NCI-H2081 treated with DMSO at 0.1 percent for 48 hours (cell line): ENCODE results near the gene SEC11A.
"Not testable (repeated sequence)": the region's sequence is repeated elsewhere in the genome, so short reads cannot be mapped to it uniquely, and the experiment has no call there.

Experiments used
- DNase-seq: peaks from one replicate; lab custom pipeline; 2025; lab: John Stamatoyannopoulos, UW

SEC11A gene

DNA sequence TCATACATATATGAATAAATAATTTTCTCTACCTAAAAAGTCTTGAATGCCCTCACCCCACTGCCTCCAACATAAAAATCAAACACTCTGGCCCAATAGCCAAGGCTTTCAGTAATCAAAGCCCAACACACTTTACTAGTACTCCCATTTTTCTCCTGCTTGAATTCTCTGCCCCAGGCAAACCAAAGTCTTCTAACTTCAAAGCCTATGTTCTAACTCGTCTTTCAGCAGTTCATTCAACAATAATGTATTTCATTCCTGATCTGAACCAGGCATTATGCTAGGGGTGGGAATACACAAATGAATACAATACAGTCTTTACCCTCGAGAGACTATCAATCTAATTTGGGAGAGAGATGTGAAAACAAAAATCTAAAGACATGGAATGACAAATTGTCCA is 21.1 kb upstream of the SEC11A start:
- no peak for DNase-seq

GRCh38 chr15:84736375-84736774 is 20.4 kb upstream of the SEC11A start:
- DNase-seq, result no peak

DNA sequence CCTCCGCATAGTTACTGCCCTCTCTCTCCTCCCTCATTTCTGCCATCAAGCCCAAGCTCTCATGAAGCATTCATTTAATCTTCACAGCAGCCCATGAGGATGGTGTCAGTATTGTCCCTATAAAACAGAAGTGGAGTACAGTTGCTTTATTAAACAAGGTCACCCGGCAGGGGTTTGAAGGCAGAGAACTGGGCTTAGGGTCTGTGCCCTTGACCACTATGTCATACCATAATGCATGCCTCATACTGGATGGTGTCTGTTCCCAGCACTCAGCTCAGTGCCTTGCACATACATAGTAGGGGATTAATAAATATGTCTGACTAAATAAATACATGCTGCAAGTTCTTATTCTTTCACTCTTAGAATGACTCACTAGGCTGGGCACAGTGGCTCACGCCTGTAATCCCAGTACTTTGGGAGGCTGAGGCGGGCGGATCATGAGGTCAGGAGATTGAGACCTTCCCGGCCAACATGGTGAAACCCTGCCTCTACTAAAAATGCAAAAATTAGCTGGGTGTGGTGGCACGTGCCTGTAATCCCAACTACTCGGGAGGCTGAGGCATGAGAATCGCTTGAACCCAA is 19.6 kb upstream of the SEC11A start:
- DNase-seq, result not testable (repeated sequence)

DNA sequence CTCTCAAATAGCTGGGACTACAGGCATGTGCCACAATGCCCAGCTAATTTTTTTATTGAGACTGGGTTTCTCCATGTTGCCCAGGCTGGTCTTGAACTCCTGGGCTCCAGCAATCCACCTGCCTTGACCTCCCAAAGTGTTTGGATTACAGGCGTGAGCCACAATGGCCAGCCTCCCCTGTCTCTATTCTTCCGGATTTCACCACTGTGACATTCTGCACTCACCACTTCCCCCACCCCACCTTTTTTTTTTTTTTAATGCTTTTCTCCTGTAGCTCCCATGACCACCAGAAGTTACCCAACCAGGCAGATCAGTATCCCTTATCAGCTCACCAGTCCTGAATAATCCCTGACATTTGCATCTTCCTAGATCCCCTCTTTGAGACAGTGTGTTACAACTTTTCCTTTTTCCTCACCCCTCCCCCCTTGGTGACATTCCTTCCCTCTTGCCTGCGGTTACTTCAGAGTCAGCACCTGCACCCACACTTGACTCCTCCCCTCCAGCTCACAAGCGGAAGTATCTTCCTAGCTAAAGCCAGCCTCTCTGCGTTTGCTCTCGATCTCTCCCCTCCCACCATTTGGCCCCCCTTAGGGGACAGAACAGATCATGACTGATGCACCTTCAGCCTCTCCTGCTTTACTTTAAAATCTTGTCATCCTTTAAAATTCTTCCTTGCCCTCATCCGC is 19.0 kb upstream of the SEC11A start:
- DNase-seq, result no peak

- DNase-seq, result no peak
Measured at GRCh38 chr15:84731774-84732173, 15.8 kb upstream of the SEC11A start.

DNA sequence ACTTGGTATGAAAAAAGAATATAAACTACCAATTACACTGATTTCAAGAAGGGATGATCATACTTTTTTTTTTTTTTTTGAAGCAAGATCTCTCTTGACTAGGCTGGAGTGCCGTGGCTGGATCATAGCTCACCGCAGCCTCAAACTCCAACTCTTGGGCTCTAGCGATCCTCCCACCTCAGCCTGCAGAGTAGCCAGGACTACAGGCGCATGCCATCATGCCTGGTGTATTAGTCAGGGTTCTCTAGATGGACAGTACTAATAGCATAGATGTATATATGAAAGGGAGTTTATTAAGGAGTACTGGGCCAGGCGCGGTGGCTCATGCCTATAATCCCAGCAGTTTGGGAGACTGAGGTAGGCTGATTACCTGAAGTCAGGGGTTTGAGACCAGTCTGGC is 11.5 kb upstream of the SEC11A start:
- DNase-seq, result no peak

DNA sequence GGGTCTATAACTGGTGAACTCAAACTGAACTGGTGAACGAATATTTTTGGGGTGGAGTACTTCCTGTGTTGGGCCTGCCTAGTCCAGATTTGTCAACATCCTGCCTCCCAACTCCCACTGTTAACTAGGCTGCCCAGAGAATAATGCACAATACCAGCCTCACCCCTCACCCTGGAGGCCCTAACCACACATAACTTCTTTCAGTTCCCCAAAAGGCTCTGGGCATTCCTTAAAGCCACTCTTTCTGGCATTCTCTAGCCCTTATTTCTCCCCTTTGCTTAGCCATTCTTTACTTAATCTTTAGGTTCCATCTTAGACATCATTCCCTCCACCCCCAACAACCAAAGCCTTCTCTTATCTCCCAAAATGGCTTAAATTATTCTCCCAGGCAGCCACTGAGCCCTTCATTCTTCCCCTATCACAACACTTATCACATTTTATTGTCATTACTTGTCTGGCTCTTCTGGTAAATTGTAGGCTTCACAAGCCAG is 9.1 kb upstream of the SEC11A start:
- no peak for DNase-seq

- no peak for DNase-seq
Measured at GRCh38 chr15:84722628-84723027, 6.7 kb upstream of the SEC11A start.

DNA sequence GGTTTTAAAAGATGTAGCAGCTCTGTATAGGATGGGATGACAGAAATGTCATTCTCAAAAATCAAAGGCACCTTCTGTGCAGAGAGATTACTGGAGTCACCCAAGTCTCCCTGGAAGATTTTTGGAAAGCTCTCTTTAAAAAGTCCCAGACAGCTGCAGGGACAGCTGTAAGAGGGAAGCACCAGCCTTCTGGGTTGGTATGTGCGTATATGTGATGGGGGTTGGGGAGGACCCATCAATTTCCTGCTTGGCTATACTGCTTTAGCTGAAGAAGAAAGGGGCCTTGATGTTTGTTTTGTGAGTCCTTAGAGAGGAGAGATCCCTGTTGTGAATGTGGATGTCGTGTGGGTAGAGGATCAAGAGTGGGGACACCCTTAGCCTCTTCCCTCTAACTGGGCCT is 5.4 kb upstream of the SEC11A start:
- no peak for DNase-seq

DNA sequence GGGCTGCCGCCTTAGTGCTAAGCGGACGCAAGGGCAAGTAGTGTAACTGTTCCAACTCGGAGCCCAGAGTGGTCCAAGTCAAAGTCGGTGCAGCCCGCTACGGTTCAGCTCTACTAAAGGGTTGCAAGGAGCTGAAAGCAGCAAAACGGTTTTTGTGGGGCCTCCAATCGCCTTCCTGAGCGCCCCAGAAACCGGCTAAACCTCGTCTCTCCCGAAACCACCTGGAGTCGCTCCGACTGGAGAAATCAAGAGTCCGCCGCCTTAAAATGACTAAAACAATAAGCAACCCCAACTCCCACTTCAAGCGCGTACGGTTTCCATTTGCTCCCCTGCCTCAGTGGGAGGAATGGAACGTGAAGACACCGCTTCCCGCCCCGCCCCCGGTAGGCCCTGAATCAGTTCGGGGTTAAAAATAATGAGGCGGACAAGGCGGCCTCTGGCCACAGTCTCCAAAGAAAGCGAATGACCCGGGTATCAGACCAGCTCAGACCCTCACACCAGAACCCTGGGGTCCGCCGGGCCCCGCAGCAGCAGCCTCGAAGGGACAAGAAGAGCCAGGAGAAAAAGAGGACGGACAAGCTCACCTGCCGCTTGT is 401 bp downstream of the SEC11A start:
- DNase-seq, result no peak

- DNase-seq, result no peak
Measured at GRCh38 chr15:84714821-84715220, 1.1 kb downstream of the SEC11A start.

- DNase-seq, result no peak
Measured at GRCh38 chr15:84714372-84714771, 1.6 kb downstream of the SEC11A start.

DNA sequence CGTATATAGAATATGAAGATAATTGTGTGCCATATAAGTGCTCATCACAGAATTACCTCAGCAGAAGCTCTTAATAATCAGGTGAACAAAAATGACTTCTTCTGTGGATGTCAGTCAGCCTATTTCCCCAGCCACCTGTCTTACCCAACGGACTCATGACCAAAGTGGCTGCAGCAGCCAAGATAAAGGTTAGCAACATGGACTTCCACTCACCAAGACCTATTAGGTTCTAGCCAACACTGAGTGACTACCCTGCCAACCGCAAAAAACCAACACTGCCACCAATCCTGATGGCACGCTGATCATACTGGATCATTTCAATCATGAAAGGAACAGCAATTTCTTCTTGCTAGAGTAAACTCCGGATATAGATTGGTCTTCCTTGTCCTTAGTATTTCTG is 12.1 kb downstream of the SEC11A start:
- no peak for DNase-seq

GRCh38 chr15:84702961-84703482 is 12.9 kb downstream of the SEC11A start:
- DNase-seq, result no peak

DNA sequence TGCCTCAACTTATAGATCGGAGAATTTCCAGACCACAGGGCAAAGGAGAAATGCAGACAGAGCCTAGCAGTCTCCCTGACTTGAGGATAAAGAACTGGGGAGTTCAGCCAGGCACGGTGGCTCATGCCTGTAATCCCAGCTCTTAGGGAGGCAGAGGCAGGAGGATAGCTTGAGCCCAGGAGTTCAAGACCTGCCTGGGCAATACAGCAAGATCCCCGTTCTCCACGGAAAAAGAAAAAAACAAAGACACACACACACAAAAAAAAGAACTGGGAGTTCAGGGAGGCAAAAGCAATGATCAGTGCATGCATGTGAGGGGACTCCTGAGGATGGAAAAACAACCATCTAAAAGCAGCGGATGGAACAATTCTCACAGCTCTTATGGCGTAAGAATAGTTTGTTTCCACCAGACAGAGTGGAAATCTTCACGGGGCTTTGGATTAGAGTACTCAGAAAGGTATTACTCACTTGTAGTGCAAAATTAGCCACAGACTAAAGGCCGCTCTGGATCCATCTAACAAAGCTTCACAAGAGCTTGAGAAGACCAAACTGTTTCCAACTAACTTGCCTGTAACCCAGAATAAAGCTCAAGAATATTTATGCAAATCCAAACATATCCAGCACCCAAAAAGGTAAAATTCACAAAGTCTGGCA is 16.3 kb downstream of the SEC11A start:
- DNase-seq, result no peak

- DNase-seq, result no peak
Measured at GRCh38 chr15:84697236-84697990, 18.5 kb downstream of the SEC11A start.

- DNase-seq, result no peak
Measured at GRCh38 chr15:84696757-84697156, 19.2 kb downstream of the SEC11A start.

DNA sequence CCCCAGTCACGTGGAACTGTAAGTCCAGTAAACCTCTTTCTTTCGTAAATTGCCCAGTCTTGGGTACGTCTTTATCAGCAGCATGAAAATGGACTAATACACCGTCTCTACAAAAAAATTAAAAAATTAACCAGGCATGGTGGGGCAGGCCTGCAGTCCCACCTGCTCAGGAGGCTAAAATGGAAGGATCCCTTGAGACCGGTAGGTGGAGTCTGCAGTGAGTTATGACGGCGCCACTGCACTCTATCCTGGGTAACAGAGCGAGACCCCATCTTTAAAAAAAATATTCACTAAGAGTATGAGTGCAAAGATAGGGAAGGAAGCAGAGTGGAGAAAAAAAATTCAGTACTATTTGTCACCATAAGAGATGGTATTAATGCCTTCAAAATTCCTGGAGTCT is 25.6 kb downstream of the SEC11A start:
- DNase-seq, result no peak

- no peak for DNase-seq
Measured at GRCh38 chr15:84689858-84690257, 26.1 kb downstream of the SEC11A start.

DNA sequence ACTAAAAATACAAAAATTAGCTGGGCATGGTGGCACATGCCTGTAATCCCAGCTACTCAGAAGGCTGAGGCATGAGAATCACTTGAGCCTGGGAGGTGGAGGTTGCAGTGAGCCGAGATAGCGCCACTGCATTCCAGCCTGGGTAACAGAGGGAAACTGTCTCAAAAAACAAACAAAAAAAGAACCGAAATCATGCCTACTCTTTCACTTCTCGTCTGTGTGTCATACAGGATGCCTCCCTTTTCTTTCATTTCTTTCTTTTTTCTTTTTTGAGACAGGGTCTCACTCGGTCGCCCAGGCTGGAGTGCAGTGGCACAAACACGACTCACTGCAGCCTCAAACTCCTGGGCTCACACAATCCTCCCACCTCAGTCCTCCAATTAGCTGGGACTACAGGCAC is 29.5 kb downstream of the SEC11A start:
- not testable (repeated sequence) for DNase-seq

DNA sequence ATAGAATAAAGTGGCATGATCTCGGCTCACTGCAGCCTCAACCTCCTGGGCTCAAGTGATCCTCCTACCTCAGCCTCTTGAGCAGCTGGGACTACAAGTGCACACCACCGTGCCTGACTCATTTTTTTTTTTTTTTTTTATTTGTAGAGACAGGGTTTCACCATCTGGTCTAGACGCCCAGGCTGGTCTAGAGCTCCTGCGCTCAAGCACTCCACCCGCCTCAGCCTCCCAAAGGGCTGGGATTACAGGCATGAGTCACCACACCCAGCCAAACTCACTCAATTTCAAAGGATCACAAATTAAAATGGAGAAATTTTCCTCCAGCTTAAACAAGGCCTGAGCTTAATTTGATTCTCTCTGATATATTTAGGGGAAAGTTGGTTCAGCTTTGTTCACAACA is 30.6 kb downstream of the SEC11A start:
- no peak for DNase-seq

DNA sequence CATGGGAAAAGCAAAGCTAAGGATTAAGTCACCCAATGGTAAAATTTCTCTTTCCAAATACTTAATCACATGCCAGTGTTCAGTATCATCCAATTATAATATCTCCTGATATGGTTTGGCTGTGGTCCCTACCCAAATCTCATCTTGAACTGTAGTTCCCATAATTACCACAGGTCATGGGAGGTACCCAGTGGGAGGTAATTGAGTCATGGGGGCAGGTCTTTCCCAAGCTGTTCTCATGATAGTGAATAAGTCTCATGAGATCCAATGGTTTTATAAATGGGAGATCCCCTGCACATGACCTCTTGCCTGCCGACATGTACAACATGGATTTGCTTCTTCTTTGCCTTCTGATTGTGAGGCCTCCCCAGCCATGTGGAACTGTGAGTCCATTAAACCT is 31.8 kb downstream of the SEC11A start:
- no peak for DNase-seq
